ENCODE results near the gene PLD3.

Gene PLD3

GRCh38 chr19:40356681-40357595 lies 8.4 kb downstream of the PLD3 start:
- TF ChIP-seq, protein P1, sequence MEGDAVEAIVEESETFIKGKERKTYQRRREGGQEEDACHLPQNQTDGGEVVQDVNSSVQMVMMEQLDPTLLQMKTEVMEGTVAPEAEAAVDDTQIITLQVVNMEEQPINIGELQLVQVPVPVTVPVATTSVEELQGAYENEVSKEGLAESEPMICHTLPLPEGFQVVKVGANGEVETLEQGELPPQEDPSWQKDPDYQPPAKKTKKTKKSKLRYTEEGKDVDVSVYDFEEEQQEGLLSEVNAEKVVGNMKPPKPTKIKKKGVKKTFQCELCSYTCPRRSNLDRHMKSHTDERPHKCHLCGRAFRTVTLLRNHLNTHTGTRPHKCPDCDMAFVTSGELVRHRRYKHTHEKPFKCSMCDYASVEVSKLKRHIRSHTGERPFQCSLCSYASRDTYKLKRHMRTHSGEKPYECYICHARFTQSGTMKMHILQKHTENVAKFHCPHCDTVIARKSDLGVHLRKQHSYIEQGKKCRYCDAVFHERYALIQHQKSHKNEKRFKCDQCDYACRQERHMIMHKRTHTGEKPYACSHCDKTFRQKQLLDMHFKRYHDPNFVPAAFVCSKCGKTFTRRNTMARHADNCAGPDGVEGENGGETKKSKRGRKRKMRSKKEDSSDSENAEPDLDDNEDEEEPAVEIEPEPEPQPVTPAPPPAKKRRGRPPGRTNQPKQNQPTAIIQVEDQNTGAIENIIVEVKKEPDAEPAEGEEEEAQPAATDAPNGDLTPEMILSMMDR (IDR thresholded peaks at IDR 0.05), result no peak
- no peak for TF ChIP-seq ZFX (IDR thresholded peaks at IDR 0.05; ENCODE audit: borderline replicate concordance)
- no peak overlapping the region for H3K27ac ChIP-seq

DNA sequence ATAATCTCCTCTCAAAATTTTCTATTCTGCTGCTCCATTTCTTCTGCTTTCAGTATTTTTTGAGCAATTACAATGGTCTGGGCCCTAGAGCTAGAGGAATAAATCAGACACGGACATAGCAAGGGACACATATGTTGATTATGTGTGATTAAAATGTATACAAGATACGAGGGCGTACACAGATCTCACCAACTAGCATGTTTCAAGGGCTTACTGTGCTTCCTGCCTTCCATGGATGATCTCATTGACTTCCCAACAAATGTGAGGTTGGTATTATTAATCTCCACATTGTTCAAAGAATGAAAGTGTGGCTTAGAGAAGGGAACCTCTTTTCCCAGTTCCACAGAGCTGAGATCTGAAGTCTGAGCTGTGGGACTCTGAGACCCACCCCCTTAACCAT lies 9.1 kb downstream of the PLD3 start:
- no peak overlapping the region for H3K27ac ChIP-seq
- TF ChIP-seq, protein P1 (IDR thresholded peaks at IDR 0.05), result no peak
- no peak for TF ChIP-seq ZFX (IDR thresholded peaks at IDR 0.05; ENCODE audit: borderline replicate concordance)

DNA sequence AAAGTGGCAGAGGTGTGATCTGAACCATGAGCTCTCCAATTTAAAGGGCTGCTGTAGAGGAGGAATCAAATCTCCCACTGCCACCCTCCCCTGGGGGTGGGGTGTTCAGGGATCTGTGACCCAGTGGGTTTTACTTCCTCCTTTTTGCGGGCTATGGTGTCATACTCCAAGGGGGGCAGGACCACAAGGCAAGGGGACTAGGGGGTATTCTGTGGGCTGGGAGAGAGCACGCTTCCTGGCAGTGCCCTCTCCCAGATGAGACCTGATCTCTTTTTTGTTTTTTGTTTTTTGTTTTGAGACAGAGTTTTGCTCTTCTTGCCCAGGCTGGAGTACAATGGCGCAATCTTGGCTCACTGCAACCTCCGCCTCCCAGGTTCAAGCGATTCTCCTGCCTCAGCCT lies 10.3 kb downstream of the PLD3 start:
- no peak for TF ChIP-seq ZFX (IDR thresholded peaks at IDR 0.05; ENCODE audit: borderline replicate concordance)
- TF ChIP-seq, protein P1 (IDR thresholded peaks at IDR 0.05), result no peak

GRCh38 chr19:40360020-40360707 lies 11.7 kb downstream of the PLD3 start:
- no peak for TF ChIP-seq ZFX (IDR thresholded peaks at IDR 0.05; ENCODE audit: borderline replicate concordance)
- TF ChIP-seq, protein P1 (IDR thresholded peaks at IDR 0.05), result no peak
- H3K27ac ChIP-seq, result peak overlapping the region; percentile 58; the same call in 1 of the 2 replicates

More for the DNA sequence above, 10.3 kb downstream of the PLD3 start:
- H3K27ac ChIP-seq, result no peak overlapping the region

DNA sequence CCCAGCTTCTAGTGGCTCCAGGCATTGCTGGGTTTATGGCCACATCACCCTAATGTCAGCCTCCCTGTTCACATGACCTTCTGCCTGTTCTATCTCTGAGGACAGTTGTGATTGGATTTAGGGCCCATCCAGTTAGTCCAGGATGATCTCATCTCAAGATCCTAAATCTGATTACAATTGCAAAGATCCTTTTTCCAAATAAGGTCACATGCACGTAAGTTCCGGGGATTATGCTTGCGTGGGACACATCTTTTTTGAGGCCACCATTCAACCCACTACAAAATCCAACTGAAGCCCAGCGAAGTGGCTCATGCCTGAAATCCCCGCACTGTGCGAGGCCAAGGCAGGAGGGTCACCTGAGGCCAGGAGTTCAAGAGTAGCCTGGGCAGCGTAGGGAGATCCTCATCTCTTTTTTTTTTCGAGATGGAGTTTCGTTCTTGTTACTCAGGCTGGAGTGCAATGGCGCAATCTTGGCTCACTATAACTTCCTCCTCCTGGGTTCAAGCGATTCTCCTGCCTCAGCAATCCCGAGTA lies 12.3 kb downstream of the PLD3 start:
- no peak for TF ChIP-seq ZFX (IDR thresholded peaks at IDR 0.05; ENCODE audit: borderline replicate concordance)
- TF ChIP-seq, protein P1 (IDR thresholded peaks at IDR 0.05), result no peak
- peak overlapping the region; percentile 58; the same call in 1 of the 2 replicates for H3K27ac ChIP-seq

- H3K27ac ChIP-seq, result peak overlapping the region; percentile 58
- TF ChIP-seq, protein P1 (IDR thresholded peaks at IDR 0.05), result no peak
- no peak for TF ChIP-seq ZFX (IDR thresholded peaks at IDR 0.05; ENCODE audit: borderline replicate concordance)
Observed at GRCh38 chr19:40362160-40362559, 13.7 kb downstream of the PLD3 start.

Data from 22Rv1 (cell line).